Endothelial cell (in vitro differentiated cells): ENCODE data around the gene AGO4. TPM values are rescaled to one million over a fixed set of nuclear protein-coding genes. Genes with fewer than 3 reads are reported as not detected.
"Not testable (repeated sequence)": the region's sequence is repeated elsewhere in the genome, so short reads cannot be mapped to it uniquely, and the experiment has no call there.

Source experiments
- DNase-seq: peaks from one replicate; pipeline ENCODE4 v3.0.0; 2021; ENCODE audit warnings: low spot score
- H3K27ac Mint-ChIP-seq: one replicate; pipeline ENCODE4 v1.8.0; 2021; ENCODE audit warnings: mixed read lengths, inconsistent platforms; ENCODE audit not compliant: unreplicated experiment
- H3K27me3 Mint-ChIP-seq: one replicate; pipeline ENCODE4 v1.8.0; 2021; ENCODE audit warnings: mild to moderate bottlenecking, moderate library complexity, mixed read lengths, inconsistent platforms; ENCODE audit not compliant: unreplicated experiment
- H3K36me3 Mint-ChIP-seq: one replicate; pipeline ENCODE4 v1.8.0; 2021; ENCODE audit warnings: mild to moderate bottlenecking, low read depth, mixed read lengths, inconsistent platforms; ENCODE audit not compliant: unreplicated experiment
- H3K4me1 Mint-ChIP-seq: one replicate; pipeline ENCODE4 v1.8.0; 2021; ENCODE audit warnings: mild to moderate bottlenecking, mixed read lengths, inconsistent platforms; ENCODE audit not compliant: unreplicated experiment
- H3K4me3 Mint-ChIP-seq: one replicate; pipeline ENCODE4 v1.8.0; 2021; ENCODE audit warnings: mild to moderate bottlenecking, mixed read lengths, inconsistent platforms; ENCODE audit not compliant: unreplicated experiment
- H3K9me3 Mint-ChIP-seq: one replicate; pipeline ENCODE4 v1.8.0; 2021; ENCODE audit warnings: mixed read lengths, inconsistent platforms; ENCODE audit not compliant: unreplicated experiment
- total RNA-seq: library from RNA; stranded (reverse); fragmentation: NEBNext Ultra II Directional; extraction: Animal tissue kit (Norgen Biotek cat#: 25700); gene quantifications from one replicate; pipeline ENCODE4 v1.2.1, GENCODE V29; 2021; ENCODE audit not compliant: unreplicated experiment
- TF ChIP-seq, protein P1 (sequence below): fragments of 200-600 bp; sonication (generic); IDR thresholded peaks from one replicate; pipeline ENCODE4 v1.5.0; 2021; ENCODE audit warnings: antibody characterized with exemption; ENCODE audit not compliant: unreplicated experiment

AGO4 gene
- total RNA-seq, 1 donor from 2014 or later, result 26.6 TPM

DNA sequence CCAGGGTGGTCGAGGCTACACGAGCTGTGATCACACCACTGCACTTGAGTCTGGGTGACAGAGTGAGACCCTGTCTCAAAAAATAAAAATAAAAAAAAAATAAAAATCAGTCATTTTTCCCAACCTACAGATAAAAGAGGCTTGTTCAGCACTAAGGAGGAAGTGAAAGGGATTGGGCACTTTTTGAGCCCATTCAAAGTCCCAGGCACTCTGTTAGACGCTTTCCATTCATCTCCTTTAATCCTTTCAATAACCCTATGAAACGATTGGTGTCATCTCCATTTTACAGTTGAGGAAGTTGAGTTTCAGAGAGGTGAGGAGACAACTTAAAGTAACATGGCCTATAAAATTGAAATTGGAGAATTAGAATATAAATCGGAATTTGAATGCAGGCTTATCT is 10.4 kb upstream of the AGO4 start:
- no peaks in the 10 kb centered on the region for H3K9me3 Mint-ChIP-seq
- H3K27ac Mint-ChIP-seq, result no peak overlapping the region
- no peaks in the 10 kb centered on the region for H3K4me1 Mint-ChIP-seq
- H3K36me3 Mint-ChIP-seq, result no peaks in the 10 kb centered on the region
- H3K4me3 Mint-ChIP-seq, result no peak overlapping the region
- peaks cover 1% of the 10 kb centered on the region for H3K27me3 Mint-ChIP-seq
- DNase-seq, result no peak
- TF ChIP-seq, protein P1, sequence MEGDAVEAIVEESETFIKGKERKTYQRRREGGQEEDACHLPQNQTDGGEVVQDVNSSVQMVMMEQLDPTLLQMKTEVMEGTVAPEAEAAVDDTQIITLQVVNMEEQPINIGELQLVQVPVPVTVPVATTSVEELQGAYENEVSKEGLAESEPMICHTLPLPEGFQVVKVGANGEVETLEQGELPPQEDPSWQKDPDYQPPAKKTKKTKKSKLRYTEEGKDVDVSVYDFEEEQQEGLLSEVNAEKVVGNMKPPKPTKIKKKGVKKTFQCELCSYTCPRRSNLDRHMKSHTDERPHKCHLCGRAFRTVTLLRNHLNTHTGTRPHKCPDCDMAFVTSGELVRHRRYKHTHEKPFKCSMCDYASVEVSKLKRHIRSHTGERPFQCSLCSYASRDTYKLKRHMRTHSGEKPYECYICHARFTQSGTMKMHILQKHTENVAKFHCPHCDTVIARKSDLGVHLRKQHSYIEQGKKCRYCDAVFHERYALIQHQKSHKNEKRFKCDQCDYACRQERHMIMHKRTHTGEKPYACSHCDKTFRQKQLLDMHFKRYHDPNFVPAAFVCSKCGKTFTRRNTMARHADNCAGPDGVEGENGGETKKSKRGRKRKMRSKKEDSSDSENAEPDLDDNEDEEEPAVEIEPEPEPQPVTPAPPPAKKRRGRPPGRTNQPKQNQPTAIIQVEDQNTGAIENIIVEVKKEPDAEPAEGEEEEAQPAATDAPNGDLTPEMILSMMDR, result no peak

DNA sequence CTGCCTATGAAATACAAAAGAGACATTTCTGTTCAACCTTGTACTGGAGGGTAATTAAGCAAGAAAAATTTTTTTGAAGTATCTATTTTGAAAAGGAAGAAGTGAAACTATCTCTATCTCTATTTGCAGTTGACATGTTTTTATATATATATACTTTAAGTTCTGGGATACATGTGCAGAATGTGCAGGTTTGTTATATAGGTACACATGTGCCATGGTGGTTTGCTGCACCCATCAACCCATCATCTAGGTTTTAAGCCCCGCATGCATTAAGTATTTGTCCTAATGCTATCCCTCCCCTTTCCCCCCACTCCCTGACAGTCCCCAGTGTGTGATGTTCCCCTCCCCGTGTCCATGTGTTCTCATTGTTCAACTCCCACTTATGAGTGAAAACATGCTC is 9.8 kb upstream of the AGO4 start:
- H3K27ac Mint-ChIP-seq, H3K36me3 Mint-ChIP-seq, H3K4me3 Mint-ChIP-seq, H3K27me3 Mint-ChIP-seq, H3K9me3 Mint-ChIP-seq, H3K4me1 Mint-ChIP-seq, DNase-seq: not testable (repeated sequence)

DNA sequence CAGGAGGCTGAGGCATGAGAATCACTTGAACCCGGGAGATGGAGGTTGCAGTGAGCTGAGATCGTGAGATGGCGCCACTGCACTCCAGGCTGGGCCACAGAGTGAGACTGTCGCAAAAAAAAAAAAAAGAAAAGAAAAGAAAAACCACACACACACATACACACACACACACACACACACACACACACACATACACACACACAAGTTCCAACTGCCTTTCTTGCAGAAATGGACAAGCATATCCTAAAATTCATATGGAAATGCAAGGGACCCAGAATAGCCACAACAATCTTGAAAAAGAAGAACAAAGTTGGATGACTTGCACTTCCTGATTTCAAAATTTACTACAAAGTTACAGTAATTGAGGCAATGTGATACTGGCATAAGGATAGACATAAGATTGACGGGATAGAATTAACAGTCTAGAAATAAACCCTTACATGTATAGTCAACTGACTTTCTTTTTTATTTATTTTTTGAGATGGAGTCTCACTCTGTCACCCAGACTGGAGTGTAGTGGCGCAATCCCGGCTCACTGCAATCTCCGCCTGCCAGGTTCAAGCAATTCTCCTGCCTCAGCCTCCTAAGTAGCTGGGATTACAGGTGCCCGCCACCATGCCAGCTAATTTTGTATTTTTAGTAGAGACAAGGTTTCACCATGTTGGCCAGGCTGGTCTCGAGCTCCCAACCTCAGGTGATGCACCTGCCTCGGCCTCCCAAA is 7.5 kb upstream of the AGO4 start:
- H3K36me3 Mint-ChIP-seq, H3K9me3 Mint-ChIP-seq, H3K27ac Mint-ChIP-seq, DNase-seq, H3K4me1 Mint-ChIP-seq, H3K27me3 Mint-ChIP-seq, H3K4me3 Mint-ChIP-seq: not testable (repeated sequence)

DNA sequence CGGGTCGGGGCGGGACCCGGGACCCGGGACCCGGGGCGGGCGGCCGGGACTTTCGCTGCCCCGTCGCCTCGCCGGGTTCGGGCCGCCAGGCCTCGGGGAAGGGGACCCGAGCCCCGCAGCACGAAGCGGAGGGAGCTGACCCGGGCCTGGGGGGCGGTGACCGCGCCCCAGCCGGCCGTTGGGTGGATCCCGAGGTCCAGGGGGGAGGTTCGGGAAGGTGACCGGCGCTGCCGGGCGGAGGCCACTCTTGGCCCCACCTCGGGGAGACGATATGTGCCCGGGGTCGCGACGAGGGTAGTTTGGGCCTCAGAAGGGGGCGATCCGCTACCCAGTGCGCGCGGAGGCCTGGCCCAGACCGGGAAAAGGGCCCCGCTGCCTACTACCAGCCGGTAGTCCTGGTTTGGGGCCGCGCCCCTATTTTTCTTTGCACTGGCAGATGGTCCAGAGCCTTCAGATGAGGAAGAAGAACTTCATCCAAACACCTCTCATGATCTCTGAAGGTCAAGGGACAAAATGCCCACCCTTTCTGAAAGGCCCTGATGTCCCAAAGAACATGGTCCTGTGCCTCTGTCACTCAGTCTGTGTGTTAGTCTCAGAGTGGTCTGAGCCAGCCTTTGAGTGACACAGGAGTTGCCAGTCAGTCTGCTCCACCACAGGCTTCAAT is 766 bp downstream of the AGO4 start:
- Mint-ChIP-seq H3K4me3 (peak overlapping the region; percentile 96), H3K9me3 (no peaks in the 10 kb centered on the region), H3K4me1 (peaks cover 24% of the 10 kb centered on the region), H3K36me3 (no peaks in the 10 kb centered on the region), H3K27ac (peak overlapping the region; percentile 57), H3K27me3 (peaks cover 12% of the 10 kb centered on the region)
- peak; percentile 31 for DNase-seq
- TF ChIP-seq, protein P1, result no peak

DNA sequence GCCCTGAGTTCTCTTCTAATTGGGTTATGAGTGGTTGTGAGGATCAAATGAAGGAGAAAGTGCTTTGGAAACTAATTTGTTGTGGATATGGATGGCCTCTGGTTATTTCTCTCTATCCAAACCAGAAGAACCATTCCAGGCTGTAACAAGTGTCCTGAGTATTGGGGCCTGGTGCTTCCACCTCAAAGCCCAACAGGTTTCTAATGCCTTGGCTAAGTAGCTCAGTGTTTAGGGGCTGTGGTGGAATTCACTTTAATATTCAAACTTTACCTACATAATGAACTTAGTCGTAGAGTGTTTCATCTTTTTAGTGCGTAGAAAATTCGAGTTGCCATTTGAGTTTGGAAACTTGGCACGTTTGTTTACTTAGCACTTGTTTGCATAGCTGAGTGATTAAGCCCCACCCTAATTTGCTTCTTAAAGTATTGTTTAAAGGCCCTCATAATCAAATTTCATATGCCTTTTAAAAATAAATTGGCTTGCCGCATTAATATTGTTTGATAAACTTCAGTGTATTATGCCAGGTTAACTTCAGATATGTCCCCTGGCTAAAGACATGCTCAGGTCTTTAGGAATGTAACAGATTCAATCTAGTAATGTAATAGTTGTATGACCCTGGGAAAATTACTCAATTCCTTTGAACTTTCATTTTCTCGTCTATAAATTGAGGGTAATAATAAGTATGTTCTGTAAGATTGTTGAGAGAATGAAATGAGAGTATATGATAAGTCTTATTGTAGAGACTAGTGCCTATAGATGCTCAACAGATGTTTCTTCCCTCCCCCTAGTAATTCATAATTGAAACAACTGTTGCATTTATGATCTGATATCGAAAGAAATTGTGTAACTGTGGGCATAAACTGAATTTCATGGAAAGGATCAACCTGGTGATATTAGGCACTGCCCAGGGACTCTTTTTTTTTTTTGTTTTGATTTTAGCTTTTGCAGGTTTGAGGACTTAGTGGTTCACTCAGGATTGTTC is 1.6 kb downstream of the AGO4 start:
- no peak for DNase-seq
- peak overlapping the region; percentile 96 for H3K4me3 Mint-ChIP-seq
- H3K27ac Mint-ChIP-seq, result peak overlapping the region; percentile 57
- peaks cover 23% of the 10 kb centered on the region for H3K4me1 Mint-ChIP-seq
- H3K36me3 Mint-ChIP-seq, result no peaks in the 10 kb centered on the region
- H3K9me3 Mint-ChIP-seq, result no peaks in the 10 kb centered on the region
- TF ChIP-seq, protein P1, result no peak
- peaks cover 12% of the 10 kb centered on the region for H3K27me3 Mint-ChIP-seq
